Natural killer cell (primary cell): Measurements from ENCODE around the gene AGPAT1. TPM values are rescaled to one million over a fixed set of nuclear protein-coding genes. Genes with fewer than 3 reads are reported as not detected.
A peak's percentile ranks its signal among the peaks of the same experiment; 100 is the strongest.

ENCODE experiments used
- ATAC-seq, 3 donors: fragments of 150-1000 bp in 2 of 3; fragments of 200-7000 bp in 1 of 3; cut with Tn5 transposase; 1 replicate in 1 of 3; 2 replicates in 2 of 3; pipeline ENCODE4 v1.10.0; 2021; ENCODE audit warnings: mild to moderate bottlenecking in 2 of 3, moderate library complexity in 2 of 3
- DNase-seq, 2 donors: peaks; one replicate each; pipeline versions ENCODE4 v3.0.0 to v3.0.0-alpha.2; 2013 to 2021; ENCODE audit warnings: mixed read lengths in 1 of 2
- H3K27ac ChIP-seq: one replicate; pipeline ENCODE4 v1.5.1; 2013; ENCODE audit warnings: mild to moderate bottlenecking, low read length
- H3K27me3 ChIP-seq: one replicate; pipeline ENCODE4 v1.6.1; 2013; ENCODE audit warnings: low read length; ENCODE audit not compliant: control insufficient read depth, insufficient read depth
- H3K36me3 ChIP-seq: one replicate; pipeline ENCODE4 v1.6.1; 2013; ENCODE audit warnings: low read length; ENCODE audit not compliant: control insufficient read depth, insufficient read depth
- H3K4me1 ChIP-seq: one replicate; pipeline ENCODE4 v1.6.1; 2013; ENCODE audit warnings: low read length; ENCODE audit not compliant: control insufficient read depth, insufficient read depth
- H3K4me3 ChIP-seq: one replicate; pipeline ENCODE4 v1.5.1; 2013; ENCODE audit warnings: low read length
- H3K9me3 ChIP-seq: one replicate; pipeline ENCODE4 v1.6.1; 2013; ENCODE audit warnings: low read length; ENCODE audit not compliant: control insufficient read depth, insufficient read depth
- H3K27ac Mint-ChIP-seq, 2 donors: one replicate each; pipeline ENCODE4 v1.8.0; 2022; ENCODE audit warnings: mild to moderate bottlenecking in 2 of 2, mixed read lengths in 2 of 2, moderate library complexity in 1 of 2
- H3K27me3 Mint-ChIP-seq, 2 donors: one replicate each; pipeline ENCODE4 v1.8.0; 2022; ENCODE audit warnings: low read depth in 2 of 2, mixed read lengths in 2 of 2
- H3K36me3 Mint-ChIP-seq: one replicate; pipeline ENCODE4 v1.8.0; 2022; ENCODE audit warnings: mixed read lengths
- H3K4me1 Mint-ChIP-seq, 2 donors: one replicate each; pipeline ENCODE4 v1.8.0; 2022; ENCODE audit warnings: mixed read lengths in 2 of 2
- H3K4me3 Mint-ChIP-seq: one replicate; pipeline ENCODE4 v1.8.0; 2022; ENCODE audit warnings: mild to moderate bottlenecking, moderate library complexity, mixed read lengths
- H3K9me3 Mint-ChIP-seq, 2 donors: one replicate each; pipeline ENCODE4 v1.8.0; 2022; ENCODE audit warnings: mixed read lengths in 2 of 2
- CTCF ChIP-seq: fragments of 200-600 bp; IDR thresholded peaks from one replicate; pipeline ENCODE4 v1.8.0; 2022; ENCODE audit warnings: antibody characterized with exemption
- WGBS: methylation state at CpG from one replicate; pipeline ENCODE4 v1.1.7; 2013; ENCODE audit warnings: missing lambda C conversion rate; ENCODE audit not compliant: insufficient coverage; 5-methylcytosine and 5-hydroxymethylcytosine counted together
- intact Hi-C: fragments of 100-400 bp; cut with micrococcal nuclease; formaldehyde crosslinking; loops from one replicate; pipeline ENCODE4 v1.14.2; 2022
- total RNA-seq, 4 donors: library from RNA; stranded (reverse); fragments of 120-200 nt in 1 of 4; gene quantifications; one replicate each; pipeline versions ENCODE4 v1.2.3 to v1.2.4, GENCODE V29; 2013 to 2022

Gene AGPAT1
- total RNA-seq, 3 donors from 2014 or later (not counting 1 experiment from before 2014, with no cell fraction given) = 29.5 to 31.9 (median 31.2) TPM

DNA sequence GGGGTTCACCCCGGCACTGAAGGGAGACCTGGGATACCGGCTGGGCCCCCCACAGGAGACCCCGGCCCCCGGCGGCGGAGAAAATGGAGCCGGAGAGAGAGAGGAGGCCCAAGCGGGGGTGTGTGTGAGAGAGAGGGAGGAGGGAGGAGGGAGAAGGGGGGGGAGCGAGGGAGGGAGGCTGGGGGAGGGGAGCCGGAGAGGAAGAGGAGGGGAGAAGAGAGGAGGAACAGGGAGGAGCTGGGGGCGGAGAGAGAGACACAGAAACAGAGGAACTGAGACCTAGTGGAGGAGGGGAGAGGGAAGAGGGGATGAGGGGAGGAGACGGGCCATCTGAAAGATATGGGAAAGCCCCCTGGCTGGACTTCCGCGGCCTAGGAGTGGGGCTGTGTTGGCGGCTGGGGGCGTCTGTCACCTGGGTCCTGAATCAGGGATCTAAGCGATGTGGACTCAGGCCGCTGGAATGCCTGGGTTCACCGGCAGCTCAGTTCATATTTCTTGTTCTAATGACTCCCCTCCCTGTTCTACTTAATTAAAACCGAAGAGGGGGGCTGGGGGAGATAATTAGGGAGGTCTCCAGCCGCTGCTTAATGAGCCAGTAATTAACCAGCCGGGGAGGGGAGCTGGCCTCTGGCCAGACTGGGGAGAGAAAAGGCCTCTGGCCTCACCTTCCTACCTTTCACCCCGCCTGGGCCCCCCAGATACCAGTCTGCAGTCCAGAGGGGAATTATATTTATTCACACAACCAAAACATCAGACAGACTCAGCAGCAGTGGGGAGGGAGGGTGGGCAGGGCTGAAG lies 14.4 kb upstream of the AGPAT1 start, which contains the start of gene PBX2:
TSS of gene PBX2 (minus strand) at position 149 of the 798 bp plus-strand sequence. CDS start 287 bp downstream, outside the sequence.
- H3K9me3 ChIP-seq = no peaks in the 10 kb centered on the region
- H3K27me3 ChIP-seq = no peaks in the 10 kb centered on the region
- ATAC-seq (peak; percentile 73 to 86 (median 76)), DNase-seq (peak; percentile 61 to 91)
- no peaks in the 10 kb centered on the region for H3K9me3 Mint-ChIP-seq
- H3K4me3 Mint-ChIP-seq = peak within 1 kb of the TSS; percentile 94
- no peak for TF ChIP-seq CTCF
- peaks cover 64 to 86% of the 10 kb centered on the region in 2 donors for H3K4me1 Mint-ChIP-seq
- peak within 1 kb of the TSS; percentile 69 for H3K4me3 ChIP-seq
- peaks cover 27% of the 10 kb centered on the region for H3K36me3 ChIP-seq
- peaks cover 81% of the 10 kb centered on the region for H3K4me1 ChIP-seq
- H3K36me3 Mint-ChIP-seq = peaks cover 19% of the 10 kb centered on the region
- intact Hi-C loops = loop anchor here (1.0 to 10.0 kb wide), 2 partner anchors 12 to 215 kb away; partner anchors contain the start of genes DXO and RNF5
- H3K27ac Mint-ChIP-seq = peak within 1 kb of the TSS; percentile 99
- H3K27me3 Mint-ChIP-seq = no peaks in the 10 kb centered on the region
- under 1% methylated on average over 16 of the region's 23 CpGs for WGBS
- peak within 1 kb of the TSS; percentile 99 for H3K27ac ChIP-seq

- Histone ChIP-seq H3K27ac (peak overlapping the region; percentile 99), H3K4me3 (peak overlapping the region; percentile 69), H3K4me1 (peaks cover 75% of the 10 kb centered on the region), H3K9me3 (no peaks in the 10 kb centered on the region), H3K36me3 (peaks cover 27% of the 10 kb centered on the region), H3K27me3 (no peaks in the 10 kb centered on the region)
- DNase-seq (no peak), ATAC-seq (no peak)
- Mint-ChIP-seq H3K4me1 (peaks cover 58 to 81% of the 10 kb centered on the region in 2 donors), H3K36me3 (peaks cover 19% of the 10 kb centered on the region), H3K27me3 (no peaks in the 10 kb centered on the region), H3K4me3 (peak overlapping the region; percentile 88), H3K27ac (peak overlapping the region; percentile 99), H3K9me3 (no peaks in the 10 kb centered on the region)
- 0% methylated on average over 13 of the region's 23 CpGs for WGBS
- intact Hi-C loops = loop anchor here (1.0 to 10.0 kb wide), 2 partner anchors 11 to 215 kb away; partner anchors contain the start of genes DXO and RNF5
- no peak for TF ChIP-seq CTCF
Measured at GRCh38 chr6:32189742-32190053, 13.8 kb upstream of the AGPAT1 start.

DNA sequence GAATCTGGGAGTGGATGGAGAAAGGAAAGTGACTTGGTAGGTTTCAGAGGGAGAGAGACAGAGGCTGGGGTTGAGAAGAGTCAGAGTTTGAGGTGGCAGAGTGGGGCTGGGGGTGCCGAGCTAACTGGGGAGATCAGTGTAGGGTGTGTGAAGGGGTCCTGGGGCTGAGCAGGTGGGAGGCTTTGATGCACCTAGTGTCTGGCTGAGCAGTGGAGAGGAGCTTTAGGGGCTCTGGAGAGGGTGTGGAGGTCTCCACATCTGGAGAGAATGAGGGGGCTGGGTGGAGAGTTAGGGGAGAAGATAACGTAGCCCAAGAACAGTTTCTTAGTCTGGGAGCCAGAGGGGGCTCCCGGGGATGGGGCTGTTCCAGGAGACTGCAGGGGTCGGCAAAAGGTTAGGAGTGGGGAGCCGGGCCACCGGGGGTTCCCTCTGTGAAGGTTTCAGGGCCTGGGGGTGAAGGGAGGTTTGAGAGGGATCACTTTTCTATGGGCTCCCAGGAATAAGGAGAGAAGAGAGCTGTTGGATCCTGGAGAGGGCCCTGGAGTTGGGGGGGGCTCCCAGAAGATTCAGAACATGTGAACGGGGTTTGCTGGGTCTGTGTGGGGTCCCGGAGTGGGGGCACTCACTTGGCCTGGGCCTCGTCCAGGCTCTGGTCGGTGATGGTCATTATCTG lies 13.3 kb upstream of the AGPAT1 start:
- Mint-ChIP-seq H3K4me1 (peaks cover 53 to 77% of the 10 kb centered on the region in 2 donors), H3K27me3 (no peaks in the 10 kb centered on the region), H3K36me3 (peaks cover 19% of the 10 kb centered on the region), H3K27ac (peak overlapping the region; percentile 99), H3K4me3 (peak overlapping the region; percentile 88), H3K9me3 (no peaks in the 10 kb centered on the region)
- DNase-seq (no peak), ATAC-seq (no peak)
- Histone ChIP-seq H3K9me3 (no peaks in the 10 kb centered on the region), H3K27me3 (no peaks in the 10 kb centered on the region), H3K4me1 (peaks cover 70% of the 10 kb centered on the region), H3K27ac (peak overlapping the region; percentile 99), H3K4me3 (peak overlapping the region; percentile 69), H3K36me3 (peaks cover 29% of the 10 kb centered on the region)
- TF ChIP-seq CTCF = no peak
- 3% methylated on average over 10 of the region's 10 CpGs for WGBS
- intact Hi-C loops = no loop called here
